Thyroid gland (tissue), 4 donors: ENCODE results near the gene CREB3L1.

Experiments used
- CTCF ChIP-seq, 6 experiments: fragments of 200-600 bp in 3 of 6; fragments of 450-650 bp in 3 of 6; sonication (generic) in 3 of 6; IDR thresholded peaks; one replicate each; pipeline ENCODE4 v1.5.1; 2016 to 2019; ENCODE audit warnings: antibody characterized with exemption in 6 of 6, mild to moderate bottlenecking in 2 of 6, inconsistent platforms in 1 of 6, moderate library complexity in 1 of 6
- POLR2A ChIP-seq, 2 donors: fragments of 450-650 bp; IDR thresholded peaks; one replicate each; pipeline ENCODE4 v1.6.1; 2017; ENCODE audit warnings: antibody characterized with exemption in 2 of 2, mild to moderate bottlenecking in 2 of 2, moderate library complexity in 1 of 2

- TF ChIP-seq CTCF (IDR thresholded peaks at IDR 0.05) (peak in 1 of 6 experiments; percentile 20), POLR2A (IDR thresholded peaks at IDR 0.05) (no peak)
These were observed 19.3 kb downstream of the CREB3L1 start for GRCh38 chr11:46296528-46297448.
